IMR-90 (cell line): ENCODE results near the gene AGTPBP1. TPM values are rescaled to one million over a fixed set of nuclear protein-coding genes. Genes with fewer than 3 reads are reported as not detected.

ENCODE experiments used
- ATAC-seq: fragments of 200-7000 bp; cut with Tn5 transposase; 2 replicates; pipeline ENCODE4 v1.9.1; 2020; ENCODE audit warnings: low read depth, mild to moderate bottlenecking, moderate library complexity
- BruUV-seq: library from RNA; stranded (reverse); fragments of 400-500 nt; replicated peaks from 2 replicates; lab custom pipeline; 2021; lab: Mats Ljungman, UMichigan
- CTCF ChIA-PET: fragments of 300-600 bp; formaldehyde crosslinking; extraction: SDS; loops from one replicate; lab custom pipeline; 2021; ENCODE audit warnings: antibody characterized with exemption; lab: Yijun Ruan, JAX
- POLR2A ChIA-PET: fragments of 300-600 bp; sonication (Branson Sonifier 250); formaldehyde crosslinking; loops from one replicate; lab custom pipeline; 2022; ENCODE audit warnings: antibody characterized with exemption; ENCODE audit not compliant: unreplicated experiment; lab: Charles Lee
- DNase-seq: peaks from one replicate; pipeline ENCODE4 v3.0.0; 2013
- H2AFZ ChIP-seq: replicated peaks from 2 replicates; pipeline ENCODE3; 2013; ENCODE audit warnings: low read length, mild to moderate bottlenecking; ENCODE audit not compliant: poor library complexity
- H2AK5ac ChIP-seq: 2 replicates; pipeline ENCODE4 v1.6.1; 2013; ENCODE audit warnings: low read depth, low read length, inconsistent platforms
- H2AK9ac ChIP-seq: replicated peaks from 2 replicates; pipeline ENCODE3; 2013; ENCODE audit warnings: mild to moderate bottlenecking, low read depth, low read length, moderate library complexity; ENCODE audit not compliant: poor library complexity
- H2BK120ac ChIP-seq: 2 replicates; pipeline ENCODE4 v1.6.1; 2013; ENCODE audit warnings: low read depth, low read length, inconsistent platforms
- H2BK15ac ChIP-seq: 3 replicates; pipeline ENCODE4 v1.6.1; 2013; ENCODE audit warnings: low read depth, low read length, inconsistent platforms
- H2BK20ac ChIP-seq: 2 replicates; pipeline ENCODE4 v1.6.1; 2013; ENCODE audit warnings: low read depth, mild to moderate bottlenecking, inconsistent platforms, low read length, moderate library complexity
- H2BK5ac ChIP-seq: 2 replicates; pipeline ENCODE4 v1.6.1; 2013; ENCODE audit warnings: mild to moderate bottlenecking, low read depth, low read length, inconsistent platforms; ENCODE audit not compliant: poor library complexity, severe bottlenecking
- H3K14ac ChIP-seq: replicated peaks from 2 replicates; pipeline ENCODE4 v1.6.1; 2013; ENCODE audit warnings: low read depth, low read length, inconsistent platforms
- H3K18ac ChIP-seq: 2 replicates; pipeline ENCODE4 v1.6.1; 2013; ENCODE audit warnings: low read depth, low read length, control low read depth
- H3K23ac ChIP-seq: 2 replicates; pipeline ENCODE4 v1.6.1; 2013; ENCODE audit warnings: low read depth, low read length, inconsistent platforms
- H3K27ac ChIP-seq: 2 replicates; pipeline ENCODE4 v1.5.1; 2013; ENCODE audit warnings: mild to moderate bottlenecking, control low read depth, low read length; ENCODE audit not compliant: insufficient read depth
- H3K27me3 ChIP-seq: 2 replicates; pipeline ENCODE4 v1.6.1; 2013; ENCODE audit warnings: low read length; ENCODE audit not compliant: control insufficient read depth, insufficient read depth
- H3K36me3 ChIP-seq: 2 replicates; pipeline ENCODE4 v1.6.1; 2013; ENCODE audit warnings: low read length, mixed read lengths; ENCODE audit not compliant: control insufficient read depth, insufficient read depth
- H3K4ac ChIP-seq: 2 replicates; pipeline ENCODE4 v1.6.1; 2013; ENCODE audit warnings: low read depth, low read length, inconsistent platforms
- H3K4me1 ChIP-seq: 2 replicates; pipeline ENCODE4 v1.6.1; 2013; ENCODE audit warnings: low read length, mixed read lengths; ENCODE audit not compliant: control insufficient read depth, insufficient read depth
- H3K4me2 ChIP-seq: 2 replicates; pipeline ENCODE4 v1.6.1; 2013; ENCODE audit warnings: low read depth, mild to moderate bottlenecking, control low read depth, low read length, moderate library complexity
- H3K4me3 ChIP-seq: 2 replicates; pipeline ENCODE4 v1.5.1; 2013; ENCODE audit warnings: low read depth, mild to moderate bottlenecking, control low read depth, low read length, moderate library complexity; ENCODE audit not compliant: insufficient read depth
- H3K56ac ChIP-seq: 2 replicates; pipeline ENCODE4 v1.6.1; 2013; ENCODE audit warnings: low read length, inconsistent platforms; ENCODE audit not compliant: insufficient read depth; ENCODE audit errors: extremely low read depth
- H3K79me1 ChIP-seq, 2 experiments: 2 replicates each; pipeline ENCODE4 v1.6.1; 2013; ENCODE audit warnings: low read length in 2 of 2, inconsistent platforms in 1 of 2, low read depth in 1 of 2
- H3K9ac ChIP-seq: 2 replicates; pipeline ENCODE4 v1.6.1; 2013; ENCODE audit warnings: low read depth, low read length, control low read depth
- H3K9me1 ChIP-seq: 2 replicates; pipeline ENCODE4 v1.6.1; 2013; ENCODE audit warnings: low read length, inconsistent platforms; ENCODE audit not compliant: insufficient read depth
- H3K9me3 ChIP-seq: 2 replicates; pipeline ENCODE4 v1.6.1; 2013; ENCODE audit warnings: low read length; ENCODE audit not compliant: control insufficient read depth, insufficient read depth
- H4K20me1 ChIP-seq: 2 replicates; pipeline ENCODE4 v1.6.1; 2013; ENCODE audit warnings: low read length, inconsistent platforms; ENCODE audit not compliant: insufficient read depth
- H4K5ac ChIP-seq: 2 replicates; pipeline ENCODE4 v1.6.1; 2013; ENCODE audit warnings: mild to moderate bottlenecking, low read depth, low read length, control low read depth
- H4K8ac ChIP-seq, 2 experiments: 2 replicates each; pipeline ENCODE4 v1.6.1; 2013; ENCODE audit warnings: low read depth in 2 of 2, low read length in 2 of 2, control low read depth in 1 of 2, inconsistent platforms in 1 of 2
- H4K91ac ChIP-seq: 2 replicates; pipeline ENCODE4 v1.6.1; 2013; ENCODE audit warnings: low read depth, low read length, inconsistent platforms; ENCODE audit not compliant: insufficient read depth
- BHLHE40 ChIP-seq: fragments of 150-350 bp; IDR thresholded peaks from 2 replicates; pipeline ENCODE4 v1.6.1; 2016; ENCODE audit warnings: mild to moderate bottlenecking, low read depth, low read length
- CEBPB ChIP-seq: IDR thresholded peaks from 2 replicates; pipeline ENCODE4 v1.6.1; 2012; ENCODE audit warnings: low read depth, low read length, improper control_type of control experiment
- CHD1 ChIP-seq: IDR thresholded peaks from 2 replicates; pipeline ENCODE4 v1.6.1; 2012; ENCODE audit warnings: low read depth, low read length, improper control_type of control experiment
- CTCF ChIP-seq: conservative IDR thresholded peaks from 2 replicates; pipeline ENCODE4 v1.5.1; 2012; ENCODE audit warnings: mild to moderate bottlenecking, low read depth, low read length, improper control_type of control experiment
- FOS ChIP-seq: fragments of 150-350 bp; IDR thresholded peaks from 2 replicates; pipeline ENCODE4 v1.6.1; 2016; ENCODE audit warnings: low read depth, low read length
- MAFK ChIP-seq: IDR thresholded peaks from 2 replicates; pipeline ENCODE4 v1.6.1; 2012; ENCODE audit warnings: low read depth, low read length, improper control_type of control experiment
- MAZ ChIP-seq: IDR thresholded peaks from 2 replicates; pipeline ENCODE4 v1.6.1; 2012; ENCODE audit warnings: low read depth, mild to moderate bottlenecking, low read length, improper control_type of control experiment, moderate library complexity, borderline replicate concordance
- MXI1 ChIP-seq: IDR thresholded peaks from 2 replicates; pipeline ENCODE4 v1.6.1; 2012; ENCODE audit warnings: low read depth, mild to moderate bottlenecking, low read length, moderate library complexity, borderline replicate concordance
- NFE2L2 ChIP-seq: fragments of 150-350 bp; IDR thresholded peaks from 2 replicates; pipeline ENCODE4 v1.6.1; 2016; ENCODE audit warnings: low read depth, mild to moderate bottlenecking, low read length
- POLR2A ChIP-seq: IDR thresholded peaks from 2 replicates; pipeline ENCODE4 v1.6.1; 2012; ENCODE audit warnings: mild to moderate bottlenecking, low read depth, low read length
- RAD21 ChIP-seq: IDR thresholded peaks from 2 replicates; pipeline ENCODE4 v1.6.1; 2012; ENCODE audit warnings: low read length, improper control_type of control experiment
- RCOR1 ChIP-seq: IDR thresholded peaks from 2 replicates; pipeline ENCODE4 v1.6.1; 2012; ENCODE audit warnings: mild to moderate bottlenecking, low read length, improper control_type of control experiment; ENCODE audit not compliant: insufficient replicate concordance
- RFX5 ChIP-seq: IDR thresholded peaks from 2 replicates; pipeline ENCODE4 v1.8.0; 2012; ENCODE audit warnings: low read depth, mild to moderate bottlenecking, low read length, moderate library complexity
- SMC3 ChIP-seq: fragments of 150-350 bp; IDR thresholded peaks from 2 replicates; pipeline ENCODE4 v1.6.1; 2016; ENCODE audit warnings: low read depth, mild to moderate bottlenecking, antibody characterized with exemption, low read length, moderate library complexity
- USF2 ChIP-seq: fragments of 150-350 bp; IDR thresholded peaks from 2 replicates; pipeline ENCODE4 v1.6.1; 2017; ENCODE audit warnings: mild to moderate bottlenecking, antibody characterized with exemption, low read length, low read depth
- WGBS, 2 experiments: methylation state at CpG; one replicate each; pipeline versions ENCODE4 v1.1.5 to v1.1.7; 2013; ENCODE audit warnings: missing lambda C conversion rate in 2 of 2; ENCODE audit not compliant: insufficient read length in 1 of 2; ENCODE audit errors: extremely low coverage in 2 of 2; 5-methylcytosine and 5-hydroxymethylcytosine counted together
- dilution Hi-C: fragments of 300-500 bp; cut with HindIII; formaldehyde crosslinking; loops from one replicate; pipeline ENCODE4 v1.14.3; 2018; ENCODE audit warnings: low sequenced_read_pairs; ENCODE audit not compliant: unreplicated experiment
- in situ Hi-C: fragments of 300-500 bp; cut with MboI; formaldehyde crosslinking; loops from 3 replicates; pipeline ENCODE4 v1.14.3; 2019; ENCODE audit warnings: low sequenced_read_pairs, inconsistent platforms, mixed read lengths
- intact Hi-C: fragments of 100-400 bp; cut with micrococcal nuclease; formaldehyde crosslinking; loops from 2 replicates; pipeline ENCODE4 v1.10.0; 2022
- polyA plus RNA-seq, 3 experiments: library from polyadenylated mRNA; depleted of rRNA; stranded (reverse); fragments of >200 nt; gene quantifications; 2 replicates each; pipeline ENCODE4 v1.2.3, GENCODE V29; 2012; ENCODE audit warnings: low replicate concordance in 1 of 3
- total RNA-seq: library from RNA; depleted of rRNA; stranded (reverse); fragments of >200 nt; gene quantifications from 2 replicates; pipeline ENCODE4 v1.2.3, GENCODE V29; 2012
- TF ChIP-seq, protein P1 (sequence below): fragments of 150-350 bp; IDR thresholded peaks from 2 replicates; pipeline ENCODE4 v1.6.1; 2016; ENCODE audit warnings: low read depth, mild to moderate bottlenecking, low read length, moderate library complexity, borderline replicate concordance

AGTPBP1 gene
- total and polyA plus RNA-seq, 2 of the 4 experiments (the other 2 are of a cell fraction), result 3.3 to 9.0 TPM

DNA sequence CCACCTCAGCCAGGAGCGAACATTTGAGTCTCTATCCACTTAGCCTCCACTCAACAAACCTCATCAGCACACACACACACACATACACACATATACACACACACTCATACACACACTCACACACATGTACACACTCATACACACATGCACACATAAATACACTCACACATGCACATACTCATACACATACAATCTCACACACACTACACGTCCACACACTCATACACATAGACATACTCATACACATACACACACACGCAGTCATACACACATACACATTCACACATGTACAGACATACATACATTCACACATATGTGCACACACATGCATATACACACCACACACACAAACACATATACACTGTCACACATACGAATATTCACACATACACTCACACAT is 208.2 kb downstream of the AGTPBP1 start:
- Histone ChIP-seq H3K9me3 (no peaks in the 10 kb centered on the region), H3K36me3 (no peaks in the 10 kb centered on the region), H2AK5ac (no peak overlapping the region), H3K79me1 (no peaks in the 10 kb centered on the region), H3K4me1 (no peaks in the 10 kb centered on the region), H3K27me3 (no peaks in the 10 kb centered on the region), H2BK20ac (no peak overlapping the region), H4K20me1 (no peaks in the 10 kb centered on the region), H4K5ac (no peak overlapping the region), H2BK15ac (no peak overlapping the region), H3K23ac (no peak overlapping the region), H2AK9ac (no peak overlapping the region), H3K4me2 (no peak overlapping the region), H3K4ac (no peak overlapping the region), H3K4me3 (no peak overlapping the region), H3K9ac (no peak overlapping the region), H4K91ac (no peak overlapping the region), H3K27ac (no peak overlapping the region), H2BK5ac (peak overlapping the region; percentile 32), H4K8ac (no peak overlapping the region), H3K18ac (no peak overlapping the region), H2AFZ (no peak overlapping the region), H3K56ac (no peak overlapping the region), H3K9me1 (no peaks in the 10 kb centered on the region), H3K14ac (no peak overlapping the region), H2BK120ac (no peak overlapping the region)
- DNase-seq, result no peak
- dilution Hi-C loops (no loop called here), intact Hi-C loops (no loop called here), in situ Hi-C loops (no loop called here)
- ChIA-PET CTCF (no interaction called here), POLR2A (no interaction called here)
- TF ChIP-seq MAFK, result no peak
- TF ChIP-seq, protein P1, sequence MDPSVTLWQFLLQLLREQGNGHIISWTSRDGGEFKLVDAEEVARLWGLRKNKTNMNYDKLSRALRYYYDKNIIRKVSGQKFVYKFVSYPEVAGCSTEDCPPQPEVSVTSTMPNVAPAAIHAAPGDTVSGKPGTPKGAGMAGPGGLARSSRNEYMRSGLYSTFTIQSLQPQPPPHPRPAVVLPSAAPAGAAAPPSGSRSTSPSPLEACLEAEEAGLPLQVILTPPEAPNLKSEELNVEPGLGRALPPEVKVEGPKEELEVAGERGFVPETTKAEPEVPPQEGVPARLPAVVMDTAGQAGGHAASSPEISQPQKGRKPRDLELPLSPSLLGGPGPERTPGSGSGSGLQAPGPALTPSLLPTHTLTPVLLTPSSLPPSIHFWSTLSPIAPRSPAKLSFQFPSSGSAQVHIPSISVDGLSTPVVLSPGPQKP, result no peak
- TF ChIP-seq POLR2A, result no peak
- TF ChIP-seq RAD21, result no peak
- TF ChIP-seq USF2, result no peak
- TF ChIP-seq CHD1, result no peak
- no peak for TF ChIP-seq NFE2L2
- no peak for TF ChIP-seq CTCF
- no peak for TF ChIP-seq BHLHE40
- TF ChIP-seq RFX5, result no peak
- TF ChIP-seq RCOR1, result no peak
- no peak for TF ChIP-seq CEBPB
- no peak for TF ChIP-seq MXI1
- TF ChIP-seq FOS, result no peak
- no peak for TF ChIP-seq MAZ
- TF ChIP-seq SMC3, result no peak
- no peak for ATAC-seq
- BruUV-seq, result no TSS peak
- 87% methylated on average over 3 of the region's 4 CpGs; no CpG with 5 or more reads in 1 of the 2 experiments for WGBS, 2 experiments
